Upper lobe of right lung (tissue), 1 donor: ENCODE results near the gene TTLL7. TPM values are rescaled to one million over a fixed set of nuclear protein-coding genes. Genes with fewer than 3 reads are reported as not detected.

Experiments
- ATAC-seq: fragments of 200-7000 bp; cut with Tn5 transposase; one replicate; pipeline ENCODE4 v1.9.1; 2020; ENCODE audit warnings: mild to moderate bottlenecking, moderate library complexity
- DNase-seq: peaks from one replicate; pipeline ENCODE4 v3.0.0-alpha.2; 2020
- H3K27ac ChIP-seq: fragments of 200-600 bp; one replicate; pipeline ENCODE4 v1.8.0; 2022
- H3K27me3 ChIP-seq: fragments of 200-600 bp; one replicate; pipeline ENCODE4 v1.8.0; 2022; ENCODE audit warnings: mild to moderate bottlenecking
- H3K36me3 ChIP-seq: fragments of 200-600 bp; one replicate; pipeline ENCODE4 v1.8.0; 2022
- H3K4me1 ChIP-seq: fragments of 200-600 bp; one replicate; pipeline ENCODE4 v1.8.0; 2022
- H3K4me3 ChIP-seq: fragments of 200-600 bp; one replicate; pipeline ENCODE4 v1.8.0; 2022; ENCODE audit warnings: mild to moderate bottlenecking
- H3K9me3 ChIP-seq: fragments of 200-600 bp; one replicate; pipeline ENCODE4 v1.8.0; 2022
- intact Hi-C: fragments of 100-400 bp; cut with DNase I; formaldehyde crosslinking; loops from one replicate; pipeline ENCODE4 v1.11.0; 2022
- total RNA-seq: library from RNA; stranded (reverse); fragmentation: NEBNext Ultra II Directional; extraction: Animal tissue kit (Norgen Biotek cat#: 25700); gene quantifications from one replicate; pipeline ENCODE4 v1.2.1, GENCODE V29; 2021
- TF ChIP-seq, protein P1 (sequence below): fragments of 200-600 bp; IDR thresholded peaks from one replicate; pipeline ENCODE4 v1.8.0; 2022; ENCODE audit warnings: antibody characterized with exemption
- donor health status: DM: no; HTN: yes; CAD: no; lungs with severe emphysema.

The TTLL7 gene
- total RNA-seq, 1 donor from 2014 or later: 16.2 TPM

DNA sequence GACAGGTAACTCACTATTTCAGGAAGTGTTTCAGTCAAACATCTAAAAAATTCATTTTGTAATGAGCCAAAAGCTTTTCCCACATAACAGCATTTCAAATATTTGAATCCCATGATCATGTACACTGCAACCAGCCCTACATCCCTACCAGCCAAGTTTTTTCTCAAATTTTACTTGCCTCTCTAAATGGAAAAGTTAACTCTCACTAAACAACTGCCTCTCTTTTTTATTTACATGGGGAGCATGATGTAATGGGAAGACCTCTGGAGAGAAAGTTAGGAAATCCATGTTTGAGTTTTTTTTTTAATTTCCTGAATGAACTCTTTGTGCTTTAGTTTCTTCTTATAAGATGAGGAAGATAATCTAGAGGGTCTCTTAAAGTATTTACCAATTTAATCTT is 70.5 kb downstream of the TTLL7 start:
- H3K36me3 ChIP-seq: no peaks in the 10 kb centered on the region
- H3K4me3 ChIP-seq: no peak overlapping the region
- peaks cover 11% of the 10 kb centered on the region for H3K4me1 ChIP-seq
- no peak overlapping the region for H3K27ac ChIP-seq
- TF ChIP-seq, protein P1, sequence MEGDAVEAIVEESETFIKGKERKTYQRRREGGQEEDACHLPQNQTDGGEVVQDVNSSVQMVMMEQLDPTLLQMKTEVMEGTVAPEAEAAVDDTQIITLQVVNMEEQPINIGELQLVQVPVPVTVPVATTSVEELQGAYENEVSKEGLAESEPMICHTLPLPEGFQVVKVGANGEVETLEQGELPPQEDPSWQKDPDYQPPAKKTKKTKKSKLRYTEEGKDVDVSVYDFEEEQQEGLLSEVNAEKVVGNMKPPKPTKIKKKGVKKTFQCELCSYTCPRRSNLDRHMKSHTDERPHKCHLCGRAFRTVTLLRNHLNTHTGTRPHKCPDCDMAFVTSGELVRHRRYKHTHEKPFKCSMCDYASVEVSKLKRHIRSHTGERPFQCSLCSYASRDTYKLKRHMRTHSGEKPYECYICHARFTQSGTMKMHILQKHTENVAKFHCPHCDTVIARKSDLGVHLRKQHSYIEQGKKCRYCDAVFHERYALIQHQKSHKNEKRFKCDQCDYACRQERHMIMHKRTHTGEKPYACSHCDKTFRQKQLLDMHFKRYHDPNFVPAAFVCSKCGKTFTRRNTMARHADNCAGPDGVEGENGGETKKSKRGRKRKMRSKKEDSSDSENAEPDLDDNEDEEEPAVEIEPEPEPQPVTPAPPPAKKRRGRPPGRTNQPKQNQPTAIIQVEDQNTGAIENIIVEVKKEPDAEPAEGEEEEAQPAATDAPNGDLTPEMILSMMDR: no peak
- intact Hi-C loops: no loop called here
- no peaks in the 10 kb centered on the region for H3K9me3 ChIP-seq
- ATAC-seq: no peak
- H3K27me3 ChIP-seq: no peaks in the 10 kb centered on the region
- no peak for DNase-seq

DNA sequence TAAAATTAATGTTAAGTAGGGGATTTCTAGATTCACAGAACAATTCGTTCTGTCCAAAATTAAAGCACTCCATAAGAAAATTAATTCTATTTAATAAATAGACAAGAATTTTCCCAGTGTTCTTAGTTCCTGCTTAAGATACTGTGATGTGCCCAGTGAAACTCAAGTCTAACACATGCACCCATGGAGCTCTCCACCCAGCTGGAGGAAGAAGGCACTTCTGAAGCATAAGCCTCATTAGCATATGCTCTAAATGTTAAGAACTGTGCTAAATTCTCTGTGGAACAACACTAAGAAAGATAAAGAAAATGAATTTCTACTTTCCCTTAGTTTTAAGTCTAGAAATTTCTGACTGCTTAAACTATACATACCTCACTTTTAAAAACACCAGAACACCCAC is 71.2 kb downstream of the TTLL7 start:
- peaks cover 11% of the 10 kb centered on the region for H3K4me1 ChIP-seq
- intact Hi-C loops: no loop called here
- no peak overlapping the region for H3K4me3 ChIP-seq
- TF ChIP-seq, protein P1: no peak
- DNase-seq (no peak), ATAC-seq (no peak)
- no peaks in the 10 kb centered on the region for H3K27me3 ChIP-seq
- no peaks in the 10 kb centered on the region for H3K36me3 ChIP-seq
- peak overlapping the region; percentile 32 for H3K27ac ChIP-seq
- no peaks in the 10 kb centered on the region for H3K9me3 ChIP-seq

DNA sequence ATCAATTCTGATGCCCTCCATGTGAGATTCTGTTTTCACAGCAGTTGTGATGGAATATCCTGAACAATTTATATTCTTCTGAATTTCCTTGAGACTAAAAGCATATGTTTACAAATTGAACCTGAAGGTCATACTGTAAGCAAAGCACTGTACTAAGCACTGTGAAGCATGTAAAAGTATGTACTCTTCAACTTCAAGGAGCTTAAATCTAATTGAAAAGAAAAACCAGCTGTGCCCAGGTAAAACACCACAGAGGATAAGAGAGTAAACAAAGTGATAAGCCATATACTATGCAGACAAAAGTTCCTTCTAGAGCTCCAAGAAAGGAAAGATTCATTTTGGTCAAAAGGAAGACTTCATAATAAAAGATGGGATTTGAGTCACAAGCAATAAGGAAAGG is 71.9 kb downstream of the TTLL7 start:
- TF ChIP-seq, protein P1: no peak
- no peak overlapping the region for H3K27ac ChIP-seq

DNA sequence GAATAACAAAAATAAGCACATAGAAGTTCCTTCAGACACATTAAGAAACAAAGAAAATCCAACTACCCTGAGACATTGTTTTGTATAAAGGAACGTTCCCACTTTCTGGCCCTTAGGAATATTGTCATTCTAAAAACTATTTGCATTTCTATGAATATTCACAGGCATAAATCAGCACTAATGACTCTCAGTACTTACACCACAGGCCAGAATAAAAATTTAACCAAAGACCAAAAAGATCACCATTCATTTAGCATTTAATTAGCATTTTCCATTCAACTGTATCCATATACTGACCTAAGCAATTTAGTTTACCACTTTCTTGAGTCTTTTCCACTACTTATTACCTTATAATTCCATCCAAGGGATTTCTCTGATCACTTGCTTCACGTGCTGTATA is 75.4 kb downstream of the TTLL7 start:
- Histone ChIP-seq H3K4me3 (no peak overlapping the region), H3K27ac (no peak overlapping the region), H3K36me3 (no peaks in the 10 kb centered on the region), H3K9me3 (no peaks in the 10 kb centered on the region), H3K27me3 (no peaks in the 10 kb centered on the region), H3K4me1 (peaks cover 11% of the 10 kb centered on the region)
- no peak for ATAC-seq
- TF ChIP-seq, protein P1: no peak
- intact Hi-C loops: no loop called here
- no peak for DNase-seq

More for the DNA sequence above, 71.9 kb downstream of the TTLL7 start:
- Histone ChIP-seq H3K27me3 (no peaks in the 10 kb centered on the region), H3K4me3 (no peak overlapping the region), H3K4me1 (peaks cover 11% of the 10 kb centered on the region), H3K9me3 (no peaks in the 10 kb centered on the region), H3K36me3 (no peaks in the 10 kb centered on the region)
- intact Hi-C loops: no loop called here
- DNase-seq (no peak), ATAC-seq (peak; percentile 81)

DNA sequence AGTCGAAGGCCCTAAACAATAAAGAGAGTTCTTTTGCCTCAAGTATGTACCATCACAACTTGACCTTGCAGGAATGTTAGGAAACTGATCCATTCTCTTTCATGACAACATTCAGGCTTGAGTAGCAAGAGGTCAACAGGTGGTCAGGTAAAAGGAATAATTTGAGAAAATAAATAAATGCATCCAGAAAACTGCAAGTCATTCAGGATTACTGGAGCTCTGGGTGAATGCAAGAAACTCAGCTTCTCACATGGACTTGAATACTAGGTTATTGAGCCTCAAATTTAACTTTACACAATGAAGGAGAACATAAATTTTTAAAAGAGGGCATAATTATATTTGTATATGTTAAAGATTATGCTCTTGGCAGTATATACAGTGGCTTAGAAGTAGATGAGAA is 76.5 kb downstream of the TTLL7 start:
- Histone ChIP-seq H3K4me3 (no peak overlapping the region), H3K36me3 (no peaks in the 10 kb centered on the region), H3K9me3 (no peaks in the 10 kb centered on the region), H3K27me3 (no peaks in the 10 kb centered on the region), H3K27ac (no peak overlapping the region), H3K4me1 (peaks cover 7% of the 10 kb centered on the region)
- ATAC-seq: no peak
- TF ChIP-seq, protein P1: no peak
- no peak for DNase-seq
- intact Hi-C loops: no loop called here

DNA sequence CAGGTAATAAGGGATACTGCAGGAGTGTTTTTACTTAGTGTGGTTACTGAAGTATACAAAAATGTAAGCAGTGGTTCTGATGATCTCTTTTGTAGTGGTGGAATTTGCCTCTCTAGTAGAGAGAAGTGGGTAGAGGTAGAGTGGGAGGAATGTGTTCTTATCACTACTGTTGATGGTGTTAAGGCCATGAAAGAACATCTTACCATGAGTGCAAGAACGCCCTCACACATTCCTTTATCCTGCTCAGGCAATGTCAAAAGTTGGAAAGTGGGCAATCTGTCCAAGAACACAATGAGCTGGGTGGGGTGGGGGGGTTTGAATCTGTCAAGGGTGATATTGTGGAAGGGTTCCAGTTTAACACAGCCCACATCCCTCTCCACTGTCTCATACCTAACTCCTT is 78.6 kb downstream of the TTLL7 start:
- Histone ChIP-seq H3K9me3 (no peaks in the 10 kb centered on the region), H3K4me3 (no peak overlapping the region), H3K4me1 (no peaks in the 10 kb centered on the region), H3K27ac (peak overlapping the region; percentile 30), H3K36me3 (no peaks in the 10 kb centered on the region), H3K27me3 (no peaks in the 10 kb centered on the region)
- intact Hi-C loops: no loop called here
- TF ChIP-seq, protein P1: no peak
- peak; percentile 96 for ATAC-seq
- no peak for DNase-seq
